ENCODE data around the gene NFATC1.
"Not testable (repeated sequence)": the region's sequence is repeated elsewhere in the genome, so short reads cannot be mapped to it uniquely, and the experiment has no call there.

The NFATC1 gene

DNA sequence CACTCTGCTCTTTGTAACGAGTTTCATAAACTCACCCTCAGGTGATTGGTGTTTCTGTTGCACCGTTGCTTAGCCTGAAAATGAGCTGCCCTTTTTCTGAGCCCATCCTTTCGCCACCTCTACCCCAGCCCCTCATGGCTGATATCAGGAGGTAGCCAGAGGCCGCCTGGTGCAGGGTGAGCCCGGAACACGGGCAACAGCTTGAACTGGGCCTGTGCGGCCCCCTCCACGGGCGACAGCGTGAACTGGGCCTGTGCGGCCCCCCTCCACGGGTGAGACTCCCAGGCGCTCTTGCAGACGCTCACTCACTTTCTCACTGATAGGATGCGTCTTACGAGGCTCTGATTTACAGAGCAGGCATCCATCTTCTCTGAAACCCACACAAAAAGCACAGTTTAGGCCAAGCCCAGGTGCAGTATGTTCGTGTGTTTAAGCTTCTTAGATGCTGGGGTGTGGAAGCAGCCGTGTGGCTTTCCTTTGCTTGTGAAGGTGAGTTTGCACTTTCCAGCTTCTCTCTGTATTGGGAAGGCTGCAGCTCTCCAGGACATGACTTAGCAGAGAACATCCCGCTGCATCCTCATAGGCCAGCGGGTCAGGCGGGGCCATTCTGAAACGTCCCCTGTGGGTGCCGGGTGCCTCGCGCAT, 83.5 kb downstream of the NFATC1 start:
- DNase-seq: no peak

DNA sequence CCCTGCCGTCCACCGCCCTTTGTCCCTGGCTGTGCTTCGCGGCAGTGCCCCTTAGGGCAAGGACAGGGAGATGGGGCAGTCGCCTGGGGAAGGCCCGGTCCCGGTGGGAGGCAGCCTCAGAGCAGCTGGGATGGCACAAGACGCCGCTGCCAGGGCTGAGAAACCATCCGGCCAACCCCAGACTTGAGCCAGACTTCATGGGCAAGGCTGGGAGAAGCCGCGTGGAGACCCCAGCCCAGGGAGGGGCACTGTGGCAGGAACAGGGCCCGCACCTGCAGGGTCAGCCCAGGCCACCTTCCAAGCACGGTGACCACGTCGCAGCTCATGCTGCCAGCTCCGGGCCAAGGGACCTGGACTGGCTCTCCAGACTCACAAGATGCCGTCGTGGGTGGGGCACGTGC, 84.0 kb downstream of the NFATC1 start:
- no peak for DNase-seq

DNA sequence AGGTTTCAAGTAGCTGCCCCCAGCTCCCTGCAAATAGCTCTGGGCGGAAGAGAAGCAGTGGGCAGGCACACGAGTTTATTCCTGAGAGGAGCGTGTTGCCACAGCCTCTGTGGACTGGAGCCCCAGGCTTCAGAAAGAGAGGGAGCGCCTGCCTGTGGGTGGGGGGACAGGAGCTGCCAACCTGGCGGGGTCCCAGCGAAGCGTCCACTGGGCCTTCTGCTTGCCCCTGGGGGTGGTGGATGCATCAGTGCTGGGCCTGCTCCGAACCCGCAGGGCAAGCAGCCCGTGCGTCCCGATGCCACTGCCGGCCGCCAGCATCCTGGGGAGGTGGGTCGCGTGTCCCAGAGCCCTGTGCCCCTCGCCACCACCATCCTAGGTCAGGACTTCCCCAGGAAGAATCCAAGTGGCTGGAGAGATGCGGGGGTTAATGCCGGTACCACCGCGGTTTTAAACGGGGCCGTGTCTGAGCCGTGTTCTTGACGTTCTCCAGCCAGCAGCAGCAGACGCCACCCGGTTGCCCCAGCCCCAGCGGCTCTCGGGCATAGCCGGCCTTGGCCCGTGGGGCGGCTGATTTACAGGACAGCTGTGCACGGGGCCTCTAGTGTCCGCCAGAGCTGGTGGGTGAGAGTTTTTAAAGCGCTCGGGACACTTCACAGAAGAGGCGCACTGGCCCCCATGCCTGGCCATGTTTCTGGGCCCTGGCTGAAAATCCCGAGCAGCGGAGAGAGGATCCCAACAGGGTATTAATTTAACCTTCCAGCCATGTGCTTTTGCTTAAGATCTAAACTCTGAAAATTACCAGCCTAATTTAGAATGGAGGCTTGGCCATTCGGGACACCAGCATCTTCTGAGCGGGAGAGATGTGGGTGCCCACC, 84.7 kb downstream of the NFATC1 start:
- no peak for DNase-seq

DNA sequence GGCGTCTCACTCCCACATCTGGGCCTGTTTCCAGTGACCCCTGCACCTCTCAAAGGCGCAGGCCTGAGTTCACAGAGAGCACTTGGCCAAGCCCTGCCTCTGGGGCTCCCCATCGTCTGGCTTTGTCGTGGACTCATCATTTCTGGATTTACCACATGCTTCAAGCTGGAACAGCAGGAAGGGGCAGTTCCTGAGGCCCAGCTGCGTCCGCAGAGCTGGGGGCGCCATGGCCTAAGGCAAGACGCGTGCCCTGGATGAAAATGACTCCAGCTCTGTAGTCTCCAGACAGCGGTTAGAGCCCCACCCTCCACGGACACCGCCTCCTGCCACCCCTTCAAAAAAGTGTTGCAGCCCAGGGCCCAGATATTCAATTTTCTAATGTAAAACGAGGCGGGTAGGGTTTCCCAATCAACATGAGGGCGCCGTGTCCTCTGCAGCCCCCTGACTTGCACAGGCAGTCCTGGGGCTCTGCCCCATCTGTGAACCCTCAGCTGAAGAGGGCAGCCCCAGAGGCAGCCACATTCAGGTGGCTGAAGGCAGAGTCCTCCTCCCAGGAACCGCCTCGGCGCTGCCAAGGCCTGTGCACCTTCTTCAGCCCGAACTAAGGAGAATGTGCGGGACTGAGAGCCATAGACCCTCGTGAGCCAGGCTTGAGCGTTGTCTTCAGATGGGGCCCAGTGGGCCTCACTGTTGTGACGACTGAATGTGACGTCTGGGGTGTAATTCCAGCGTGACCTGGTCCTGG, 85.5 kb downstream of the NFATC1 start:
- DNase-seq: no peak

DNA sequence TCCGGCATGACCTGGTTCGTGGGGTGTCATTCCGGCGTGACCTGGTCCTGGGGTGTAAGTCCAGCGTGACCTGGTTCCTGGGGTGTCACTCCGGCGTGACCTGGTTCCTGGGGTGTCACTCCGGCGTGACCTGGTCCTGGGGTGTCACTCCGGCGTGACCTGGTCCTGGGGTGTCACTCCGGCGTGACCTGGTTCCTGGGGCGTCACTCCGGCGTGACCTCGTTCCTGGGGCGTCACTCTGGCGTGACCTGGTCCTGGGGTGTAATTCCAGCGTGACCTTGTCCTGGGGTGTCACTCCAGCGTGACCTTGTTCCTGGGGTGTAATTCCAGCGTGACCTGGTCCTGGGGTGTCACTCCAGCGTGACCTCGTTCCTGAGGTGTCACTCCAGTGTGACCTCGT, 87.7 kb downstream of the NFATC1 start:
- not testable (repeated sequence) for DNase-seq

DNA sequence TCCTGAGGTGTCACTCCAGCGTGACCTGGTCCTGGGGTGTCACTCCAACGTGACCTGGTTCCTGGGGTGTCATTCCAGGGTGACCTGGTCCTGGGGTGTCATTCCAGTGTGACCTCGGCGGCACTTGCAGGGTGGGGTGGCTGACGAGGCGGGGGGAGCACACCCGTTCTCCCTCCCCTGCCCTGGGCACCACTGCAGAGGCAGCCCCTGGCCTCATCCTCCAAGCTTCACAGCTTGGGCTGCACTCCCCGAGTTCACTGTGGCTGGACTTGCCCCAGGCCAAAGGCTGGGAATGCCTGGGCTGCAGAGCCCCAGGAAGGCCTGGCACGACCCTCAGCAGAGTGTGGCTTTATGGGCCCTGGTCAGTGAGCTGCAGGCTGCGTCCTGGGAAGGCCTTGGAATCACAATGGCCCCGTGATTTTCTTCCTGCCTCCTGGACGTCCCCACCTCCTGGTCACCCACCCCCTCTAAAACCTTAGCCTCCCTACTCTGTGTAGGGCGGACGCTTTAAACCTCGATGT, 88.3 kb downstream of the NFATC1 start:
- DNase-seq: no peak

DNA sequence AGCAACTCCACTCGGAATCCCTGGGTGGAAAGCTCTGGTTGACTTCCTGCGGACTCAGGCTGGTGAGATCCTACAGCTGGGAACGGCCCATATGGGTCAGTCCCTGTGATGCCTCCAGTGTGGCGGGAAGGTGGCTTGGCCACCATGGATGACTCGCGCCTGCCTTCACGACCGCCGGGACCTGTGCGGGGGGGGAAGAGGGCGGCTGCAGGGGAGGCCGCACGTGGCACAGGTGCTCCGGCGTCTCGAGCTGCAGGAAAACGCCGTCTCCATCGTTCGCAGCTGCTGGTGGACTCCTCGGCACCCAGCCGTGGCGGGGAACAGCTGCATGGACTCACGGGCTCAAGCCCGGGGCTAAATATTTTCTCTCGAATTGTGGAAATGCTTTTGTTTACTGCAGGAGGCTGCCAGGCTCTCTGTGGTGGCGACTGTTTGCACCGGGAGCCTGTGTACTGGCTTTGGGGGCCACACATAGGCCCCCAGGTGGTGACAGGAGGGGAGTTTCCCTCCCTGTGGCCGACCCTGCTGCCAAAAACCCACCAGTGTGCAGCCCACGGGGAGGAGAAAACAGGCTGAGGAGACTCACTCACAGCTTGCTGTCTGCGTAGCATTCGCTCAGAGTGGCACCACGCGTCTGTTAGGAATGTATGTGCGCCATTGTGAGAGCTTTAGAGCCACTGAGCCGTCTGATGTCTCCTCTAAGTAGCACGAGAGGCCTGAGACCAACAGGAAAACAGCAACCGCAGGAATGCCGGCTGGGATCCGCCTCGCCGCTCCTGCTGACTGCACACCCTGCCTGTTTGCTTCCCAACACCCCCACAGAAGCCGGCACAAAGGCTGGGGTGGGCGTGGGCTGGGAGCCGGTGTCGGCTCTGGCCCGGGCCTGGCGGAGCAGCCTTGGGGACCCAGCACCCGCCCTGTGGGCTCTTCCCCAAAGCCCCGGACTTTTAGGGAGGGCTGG, 89.2 kb downstream of the NFATC1 start:
- DNase-seq: no peak

DNA sequence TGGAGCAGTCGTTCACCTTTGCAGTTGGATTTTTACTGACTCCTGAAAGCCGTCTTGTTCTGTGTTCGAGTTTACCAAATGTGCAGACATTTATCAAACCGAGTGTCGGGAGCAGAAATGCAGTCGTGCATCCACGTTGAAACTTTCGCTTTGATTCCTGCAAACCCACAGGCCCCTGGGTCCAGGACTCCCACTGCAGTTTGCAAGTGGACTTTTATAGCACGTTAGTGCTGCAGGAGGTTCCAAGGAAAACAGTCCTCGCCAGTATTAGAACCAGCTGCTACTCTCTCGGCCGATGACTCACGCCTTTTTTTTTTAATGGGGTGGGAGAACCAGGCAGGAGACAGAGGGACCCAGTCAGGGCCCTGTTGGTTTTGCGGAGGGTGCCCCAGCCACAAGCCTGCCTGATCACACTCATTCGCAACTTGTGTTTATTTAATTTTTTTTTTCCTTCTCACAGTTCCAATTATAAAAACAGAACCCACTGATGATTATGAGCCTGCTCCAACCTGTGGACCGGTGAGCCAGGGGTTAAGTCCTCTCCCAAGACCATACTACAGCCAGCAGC, 90.1 kb downstream of the NFATC1 start:
- no peak for DNase-seq

DNA sequence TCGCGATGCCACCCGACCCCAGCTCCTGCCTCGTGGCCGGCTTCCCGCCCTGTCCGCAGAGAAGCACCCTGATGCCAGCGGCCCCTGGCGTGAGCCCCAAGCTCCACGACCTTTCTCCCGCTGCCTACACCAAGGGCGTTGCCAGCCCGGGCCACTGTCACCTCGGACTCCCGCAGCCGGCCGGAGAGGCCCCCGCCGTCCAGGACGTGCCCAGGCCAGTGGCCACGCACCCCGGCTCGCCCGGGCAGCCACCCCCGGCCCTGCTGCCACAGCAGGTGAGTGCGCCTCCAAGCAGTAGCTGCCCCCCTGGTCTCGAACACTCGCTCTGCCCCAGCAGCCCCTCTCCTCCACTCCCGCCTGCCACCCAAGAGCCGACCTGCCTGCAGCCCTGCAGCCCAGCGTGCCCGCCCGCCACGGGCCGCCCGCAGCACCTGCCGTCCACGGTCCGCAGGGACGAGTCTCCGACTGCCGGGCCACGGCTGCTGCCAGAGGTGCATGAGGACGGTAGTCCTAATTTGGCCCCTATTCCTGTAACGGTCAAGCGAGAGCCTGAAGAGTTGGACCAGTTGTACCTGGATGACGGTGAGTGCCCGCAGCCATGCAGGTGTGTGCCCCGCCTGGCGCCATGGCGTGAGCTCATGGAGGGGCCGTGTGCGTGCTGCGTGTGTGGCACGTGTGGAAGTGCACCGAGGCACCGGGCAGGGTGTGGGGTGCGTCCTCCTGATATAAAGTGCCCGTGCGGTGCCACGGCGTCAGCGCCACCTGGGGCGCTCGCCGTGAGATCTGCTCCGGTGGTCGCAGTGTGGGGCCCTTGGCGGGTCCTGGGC, 90.8 kb downstream of the NFATC1 start:
- DNase-seq: no peak

DNA sequence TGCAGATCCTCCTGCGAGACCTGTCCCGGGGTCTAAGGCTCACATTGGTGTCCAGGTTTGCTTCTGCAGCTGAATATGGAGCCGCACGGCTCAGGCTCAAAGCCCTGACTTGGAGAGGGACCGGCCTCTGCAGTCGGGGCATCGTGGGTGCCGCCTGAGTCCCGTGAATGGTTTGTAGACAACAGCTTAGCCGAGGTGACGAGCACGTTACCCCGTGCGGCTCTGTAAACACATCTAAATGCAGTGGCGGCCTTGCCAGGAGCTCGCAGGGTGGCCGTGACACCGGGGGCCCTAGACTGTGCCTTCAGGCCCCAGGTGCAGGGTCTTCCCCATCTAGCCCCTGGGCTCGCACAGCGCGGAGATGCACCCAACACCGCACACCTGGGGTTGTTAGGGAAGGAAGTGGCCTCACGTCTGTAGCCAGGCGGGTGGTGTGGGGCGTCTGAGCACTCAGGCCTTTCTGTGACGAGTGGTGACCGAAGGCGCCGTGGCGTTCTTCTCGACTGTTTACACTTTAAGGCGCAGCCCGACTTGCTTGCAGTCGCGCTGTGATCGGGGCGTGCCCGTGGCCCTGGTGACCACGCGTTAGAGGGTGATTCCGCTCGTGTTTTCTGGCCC, 91.6 kb downstream of the NFATC1 start:
- no peak for DNase-seq

DNA sequence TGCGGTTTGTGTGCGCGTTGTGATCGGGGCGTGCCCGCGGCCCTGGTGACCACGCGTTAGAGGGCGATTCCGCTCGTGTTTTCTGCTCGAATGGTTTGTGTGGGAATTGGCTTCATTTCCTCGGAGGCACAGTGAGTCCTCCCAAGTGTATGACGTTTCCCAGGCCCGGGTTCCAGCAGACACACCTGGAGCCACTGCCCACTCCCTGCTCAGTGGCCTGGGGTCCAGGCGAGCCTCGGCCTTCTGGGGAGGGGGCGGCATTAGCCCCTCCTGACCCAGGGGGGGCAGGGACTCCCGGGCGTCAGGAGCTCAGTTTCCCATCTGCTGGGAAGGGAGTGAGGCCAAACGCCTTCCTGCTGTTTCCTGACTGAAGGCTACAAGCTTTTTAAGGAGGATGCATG, 92.1 kb downstream of the NFATC1 start:
- DNase-seq: no peak

DNA sequence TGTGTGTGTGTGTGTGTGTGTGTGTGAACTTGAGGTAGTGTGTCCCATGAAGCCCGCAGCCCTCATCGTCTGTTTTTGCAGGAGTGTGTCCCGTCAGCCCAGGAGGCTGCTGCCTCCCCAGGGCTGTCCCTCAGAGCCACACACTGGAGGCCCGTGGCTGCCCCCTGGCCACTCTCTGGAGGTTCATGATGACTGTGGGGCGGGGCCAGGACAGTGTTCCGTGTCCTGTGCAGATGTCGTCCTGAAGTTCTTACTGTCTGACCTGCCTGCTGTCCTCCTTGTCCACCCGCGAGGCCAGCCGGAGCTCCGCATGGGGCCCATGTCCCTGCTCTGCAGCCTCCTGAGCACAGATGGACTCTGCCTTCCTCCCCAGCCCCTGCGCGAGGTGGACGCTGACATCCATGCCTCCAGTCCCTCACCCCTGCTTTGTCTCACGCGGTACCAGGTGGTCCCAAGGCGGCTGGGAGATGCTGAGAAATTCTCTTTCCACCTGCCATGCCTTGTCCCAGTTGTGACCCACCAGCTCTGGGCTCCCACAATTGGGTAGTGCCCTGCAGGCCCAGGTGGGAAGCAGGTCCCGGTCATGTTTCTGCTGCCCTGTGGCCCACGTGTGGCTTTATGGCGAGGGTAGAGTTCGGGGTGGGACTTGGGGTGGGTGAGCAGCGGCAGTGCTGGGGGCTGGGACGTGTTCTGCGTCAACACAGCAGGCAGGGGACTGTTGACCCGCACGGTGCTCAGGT, 92.8 kb downstream of the NFATC1 start:
- DNase-seq: no peak

DNA sequence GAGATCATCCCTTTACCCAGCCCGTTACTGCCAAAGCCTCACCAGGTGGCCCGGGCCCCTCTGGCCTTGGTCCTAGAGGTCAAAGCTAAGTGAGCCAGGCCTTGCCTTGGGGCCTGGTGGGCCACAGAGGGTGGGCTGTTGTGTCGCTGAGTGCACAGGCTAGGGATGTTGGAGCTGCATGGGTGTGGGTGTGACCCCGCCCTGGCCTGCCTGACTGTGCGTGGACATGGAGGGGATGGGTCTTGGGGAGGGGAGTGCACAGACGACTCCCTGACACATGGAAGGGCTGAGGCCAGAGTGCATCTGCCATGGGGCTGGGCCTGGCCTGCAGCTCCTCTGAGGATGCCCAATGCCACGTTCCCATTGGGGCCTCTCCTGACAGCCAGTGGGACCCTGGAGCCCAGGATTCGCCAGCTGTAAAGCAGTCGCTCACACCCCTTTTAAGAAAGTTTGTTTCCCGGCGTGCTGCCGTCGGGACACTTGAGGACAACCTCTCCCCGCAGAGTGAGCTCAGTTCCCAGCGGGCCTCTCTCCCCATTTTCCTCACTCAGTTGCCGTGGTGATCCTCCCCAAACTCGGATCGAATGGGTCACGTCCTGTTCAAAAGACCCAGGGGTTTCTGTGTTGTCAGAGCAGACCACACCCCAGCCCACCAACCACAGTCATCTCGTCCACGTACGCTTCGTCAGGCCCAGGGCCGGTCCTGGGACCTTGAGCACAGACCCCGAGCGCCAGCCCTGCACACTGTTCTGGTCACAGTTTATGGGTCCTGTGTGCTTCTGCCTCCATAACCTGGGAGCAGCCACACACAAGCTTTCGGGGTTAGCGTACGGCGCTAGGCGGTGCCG, 93.5 kb downstream of the NFATC1 start:
- DNase-seq: no peak

DNA sequence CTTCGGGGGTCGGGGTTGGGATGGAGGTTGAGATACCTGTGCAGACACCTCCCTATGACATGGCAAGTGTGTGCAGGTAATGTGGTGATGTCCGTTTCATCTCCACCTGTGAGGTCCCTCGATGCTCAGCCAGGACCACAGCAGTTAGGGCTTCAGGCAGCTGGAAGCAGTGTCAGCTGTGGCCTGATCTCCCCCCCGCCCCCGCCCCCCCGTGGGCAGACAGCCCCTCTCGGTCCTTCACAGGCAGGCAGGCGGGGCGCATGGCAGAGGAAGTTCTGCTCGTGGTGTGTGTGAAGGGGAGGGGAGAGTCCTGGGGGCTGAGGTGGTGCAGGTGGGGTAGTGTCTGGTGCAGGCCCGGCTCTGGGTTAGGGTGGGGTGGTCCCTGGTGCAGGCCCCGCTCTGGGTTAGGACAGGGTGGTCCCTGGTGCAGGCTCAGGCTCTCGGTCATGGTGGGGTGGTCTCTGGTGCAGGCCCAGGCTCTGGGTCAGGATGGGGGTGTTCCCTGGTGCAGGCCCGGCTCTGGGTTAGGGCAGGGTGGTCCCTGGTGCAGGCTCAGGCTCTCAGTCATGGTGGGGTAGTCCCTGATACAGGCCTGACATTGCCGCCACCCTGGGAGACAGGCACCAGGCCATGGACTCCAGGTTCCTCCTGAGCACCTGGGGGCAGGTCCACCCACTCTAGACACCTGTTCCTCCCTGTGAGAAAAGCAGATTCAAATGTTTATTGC, 94.3 kb downstream of the NFATC1 start:
- no peak for DNase-seq

DNA sequence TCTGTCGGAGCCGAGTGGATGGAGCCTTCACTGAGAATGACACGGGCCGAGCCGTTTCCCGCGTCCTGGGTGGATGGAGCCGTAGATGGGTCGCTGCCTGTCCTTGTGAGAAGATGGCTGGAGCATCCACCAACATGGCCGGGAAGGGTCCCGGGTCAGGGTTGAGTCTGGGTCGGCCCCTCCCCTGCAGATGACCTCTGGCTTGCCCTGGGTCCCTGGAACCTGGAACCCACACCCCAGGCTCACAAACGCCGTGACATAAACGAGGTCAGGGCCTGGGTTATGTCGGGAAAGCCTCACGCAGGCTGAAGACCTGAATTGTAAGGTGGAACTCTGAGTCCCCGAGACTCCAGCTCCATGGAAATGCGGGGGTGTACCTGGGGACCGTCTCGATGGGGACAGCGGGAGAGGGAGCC, 94.9 kb downstream of the NFATC1 start:
- no peak for DNase-seq

DNA sequence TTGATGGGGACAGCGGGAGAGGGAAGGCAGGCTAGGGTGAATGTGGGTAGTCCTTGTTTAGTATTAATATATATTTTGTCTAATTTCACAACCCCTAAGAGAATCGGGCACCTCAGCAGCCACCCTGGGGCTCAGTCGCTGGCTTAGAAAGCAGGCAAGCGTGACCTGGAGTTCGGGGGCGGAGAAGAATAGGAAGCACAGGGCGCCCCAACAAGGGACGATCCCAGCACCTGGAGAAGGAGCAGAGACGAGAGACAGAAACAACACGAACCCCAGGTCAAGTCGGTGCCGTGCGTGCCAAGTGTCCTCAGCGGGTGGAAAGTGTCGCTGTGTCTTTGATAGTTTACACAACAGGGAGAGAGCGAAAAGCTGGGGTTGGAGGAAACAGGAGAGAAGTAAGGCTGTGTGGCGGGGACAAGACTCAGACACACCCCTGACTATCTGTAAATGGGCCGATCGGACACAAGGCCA, 95.4 kb downstream of the NFATC1 start:
- no peak for DNase-seq

DNA sequence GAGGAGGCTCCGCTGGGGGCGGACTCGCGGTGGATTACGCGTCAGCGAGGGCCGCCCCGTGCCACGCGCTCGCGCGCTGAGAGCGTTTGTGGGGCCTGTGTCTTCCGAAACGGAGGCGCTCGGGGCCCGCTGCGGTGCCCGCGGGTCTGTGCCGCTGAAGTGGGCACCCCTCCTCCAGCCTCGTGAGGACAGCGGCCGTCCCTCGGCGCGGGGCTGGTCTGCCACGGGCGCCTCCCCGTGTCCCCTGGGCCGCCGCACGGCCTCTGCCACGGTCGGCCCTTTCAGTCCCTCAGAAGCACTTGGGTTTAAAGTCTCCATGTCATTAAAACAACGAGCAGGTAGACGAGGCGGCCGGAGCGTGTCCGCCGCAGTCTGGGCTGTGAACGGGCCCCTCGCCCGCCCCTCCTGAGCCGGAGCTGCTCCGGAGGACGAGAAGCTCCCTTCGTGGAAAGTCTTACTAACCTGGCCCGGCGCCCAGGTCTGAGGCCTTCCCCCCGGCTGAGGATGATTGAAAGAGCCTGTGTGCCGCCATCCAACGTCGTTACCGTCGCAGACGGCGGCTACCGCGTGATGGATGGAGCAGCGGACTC, 97.6 kb downstream of the NFATC1 start:
- DNase-seq: no peak

DNA sequence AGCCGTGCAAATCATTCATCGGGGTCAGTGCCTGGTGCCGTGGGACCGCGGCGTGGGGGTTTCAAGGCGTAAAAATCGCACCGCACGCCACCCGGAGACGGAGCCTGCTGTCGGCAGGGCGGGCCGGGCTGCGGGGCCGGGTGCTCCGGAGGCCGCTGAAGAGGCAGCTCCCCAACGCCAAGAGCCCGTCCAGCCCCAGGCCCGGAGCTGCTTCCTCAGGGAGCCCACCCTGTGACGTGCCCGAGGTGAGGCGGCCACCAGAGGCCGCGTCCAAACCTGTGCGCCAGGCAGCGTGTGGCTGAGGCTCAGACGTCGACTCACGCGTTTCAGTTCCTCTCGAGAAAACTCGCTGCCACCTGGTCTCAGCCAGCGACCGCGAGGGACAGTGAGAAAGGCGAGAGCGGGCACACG, 98.1 kb downstream of the NFATC1 start:
- DNase-seq: no peak

Measured in CD4-positive, alpha-beta T cell treated with Interleukin-10 for 1 hour (primary cell).